HL-60 (cell line): Measurements from ENCODE around the gene ERBB2.

Source experiments
- GABPA ChIP-seq: IDR thresholded peaks from 2 replicates; pipeline ENCODE4 v1.6.1; 2012; ENCODE audit warnings: low read depth
- POLR2AphosphoS5 ChIP-seq: IDR thresholded peaks from 2 replicates; pipeline ENCODE4 v1.6.1; 2012; ENCODE audit warnings: low read depth
- SPI1 ChIP-seq: IDR thresholded peaks from 2 replicates; pipeline ENCODE4 v1.6.1; 2012; ENCODE audit warnings: low read depth, mild to moderate bottlenecking, borderline replicate concordance
- TF ChIP-seq, protein P1 (sequence below): IDR thresholded peaks from one replicate; pipeline ENCODE4 v1.5.1; 2011; ENCODE audit warnings: low read length, control low read depth, inconsistent platforms; ENCODE audit not compliant: insufficient read depth
- TF ChIP-seq, protein P2 (sequence below): IDR thresholded peaks from 2 replicates; pipeline ENCODE4 v1.6.1; 2012; ENCODE audit warnings: low read depth; ENCODE audit not compliant: insufficient replicate concordance

DNA sequence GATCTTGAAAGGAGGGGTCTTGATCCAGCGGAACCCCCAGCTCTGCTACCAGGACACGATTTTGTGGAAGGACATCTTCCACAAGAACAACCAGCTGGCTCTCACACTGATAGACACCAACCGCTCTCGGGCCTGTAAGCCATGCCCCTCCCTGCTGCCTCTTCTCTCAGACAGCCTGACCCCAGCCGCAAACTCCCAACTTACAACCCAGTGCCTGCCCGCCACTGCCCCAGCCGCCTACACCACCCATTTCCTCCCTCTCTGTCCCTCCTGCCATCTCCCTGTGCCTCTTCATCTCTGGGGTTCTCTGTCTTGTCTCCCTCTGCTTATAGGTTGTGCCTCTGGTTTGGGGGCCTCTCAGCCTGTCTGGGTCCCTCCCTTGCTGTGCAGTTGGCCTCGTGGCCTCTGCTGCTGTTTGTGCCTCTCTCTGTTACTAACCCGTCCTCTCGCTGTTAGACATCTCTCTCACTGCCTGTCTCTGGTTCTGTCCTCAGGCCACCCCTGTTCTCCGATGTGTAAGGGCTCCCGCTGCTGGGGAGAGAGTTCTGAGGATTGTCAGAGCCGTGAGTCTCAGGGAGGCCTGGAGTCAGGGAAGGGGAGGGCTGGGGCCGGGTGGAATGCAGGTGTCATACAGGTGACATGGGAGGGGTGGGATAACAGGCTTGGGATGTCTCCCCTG, 9.6 kb downstream of the ERBB2 start:
- TF ChIP-seq POLR2AphosphoS5 (no peak), GABPA (no peak), SPI1 (no peak)
- TF ChIP-seq, protein P1, sequence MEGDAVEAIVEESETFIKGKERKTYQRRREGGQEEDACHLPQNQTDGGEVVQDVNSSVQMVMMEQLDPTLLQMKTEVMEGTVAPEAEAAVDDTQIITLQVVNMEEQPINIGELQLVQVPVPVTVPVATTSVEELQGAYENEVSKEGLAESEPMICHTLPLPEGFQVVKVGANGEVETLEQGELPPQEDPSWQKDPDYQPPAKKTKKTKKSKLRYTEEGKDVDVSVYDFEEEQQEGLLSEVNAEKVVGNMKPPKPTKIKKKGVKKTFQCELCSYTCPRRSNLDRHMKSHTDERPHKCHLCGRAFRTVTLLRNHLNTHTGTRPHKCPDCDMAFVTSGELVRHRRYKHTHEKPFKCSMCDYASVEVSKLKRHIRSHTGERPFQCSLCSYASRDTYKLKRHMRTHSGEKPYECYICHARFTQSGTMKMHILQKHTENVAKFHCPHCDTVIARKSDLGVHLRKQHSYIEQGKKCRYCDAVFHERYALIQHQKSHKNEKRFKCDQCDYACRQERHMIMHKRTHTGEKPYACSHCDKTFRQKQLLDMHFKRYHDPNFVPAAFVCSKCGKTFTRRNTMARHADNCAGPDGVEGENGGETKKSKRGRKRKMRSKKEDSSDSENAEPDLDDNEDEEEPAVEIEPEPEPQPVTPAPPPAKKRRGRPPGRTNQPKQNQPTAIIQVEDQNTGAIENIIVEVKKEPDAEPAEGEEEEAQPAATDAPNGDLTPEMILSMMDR, result no peak
- TF ChIP-seq, protein P2, sequence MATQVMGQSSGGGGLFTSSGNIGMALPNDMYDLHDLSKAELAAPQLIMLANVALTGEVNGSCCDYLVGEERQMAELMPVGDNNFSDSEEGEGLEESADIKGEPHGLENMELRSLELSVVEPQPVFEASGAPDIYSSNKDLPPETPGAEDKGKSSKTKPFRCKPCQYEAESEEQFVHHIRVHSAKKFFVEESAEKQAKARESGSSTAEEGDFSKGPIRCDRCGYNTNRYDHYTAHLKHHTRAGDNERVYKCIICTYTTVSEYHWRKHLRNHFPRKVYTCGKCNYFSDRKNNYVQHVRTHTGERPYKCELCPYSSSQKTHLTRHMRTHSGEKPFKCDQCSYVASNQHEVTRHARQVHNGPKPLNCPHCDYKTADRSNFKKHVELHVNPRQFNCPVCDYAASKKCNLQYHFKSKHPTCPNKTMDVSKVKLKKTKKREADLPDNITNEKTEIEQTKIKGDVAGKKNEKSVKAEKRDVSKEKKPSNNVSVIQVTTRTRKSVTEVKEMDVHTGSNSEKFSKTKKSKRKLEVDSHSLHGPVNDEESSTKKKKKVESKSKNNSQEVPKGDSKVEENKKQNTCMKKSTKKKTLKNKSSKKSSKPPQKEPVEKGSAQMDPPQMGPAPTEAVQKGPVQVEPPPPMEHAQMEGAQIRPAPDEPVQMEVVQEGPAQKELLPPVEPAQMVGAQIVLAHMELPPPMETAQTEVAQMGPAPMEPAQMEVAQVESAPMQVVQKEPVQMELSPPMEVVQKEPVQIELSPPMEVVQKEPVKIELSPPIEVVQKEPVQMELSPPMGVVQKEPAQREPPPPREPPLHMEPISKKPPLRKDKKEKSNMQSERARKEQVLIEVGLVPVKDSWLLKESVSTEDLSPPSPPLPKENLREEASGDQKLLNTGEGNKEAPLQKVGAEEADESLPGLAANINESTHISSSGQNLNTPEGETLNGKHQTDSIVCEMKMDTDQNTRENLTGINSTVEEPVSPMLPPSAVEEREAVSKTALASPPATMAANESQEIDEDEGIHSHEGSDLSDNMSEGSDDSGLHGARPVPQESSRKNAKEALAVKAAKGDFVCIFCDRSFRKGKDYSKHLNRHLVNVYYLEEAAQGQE, result no peak
